Vagina (tissue), 2 donors: ENCODE results near the gene FNBP1L. TPM values are rescaled to one million over a fixed set of nuclear protein-coding genes. Genes with fewer than 3 reads are reported as not detected.
"Not testable (repeated sequence)": the region's sequence is repeated elsewhere in the genome, so short reads cannot be mapped to it uniquely, and the experiment has no call there.

ENCODE experiments used
- DNase-seq, 2 donors: peaks; one replicate each; pipeline ENCODE4 v3.0.0-alpha.2; 2017; ENCODE audit errors: extremely low spot score in 2 of 2
- H3K27ac ChIP-seq: fragments of 200-600 bp; sonication (generic); one replicate; pipeline ENCODE4 v1.5.1; 2019
- H3K27me3 ChIP-seq: fragments of 200-600 bp; sonication (generic); one replicate; pipeline ENCODE4 v1.5.1; 2019
- H3K36me3 ChIP-seq, 2 donors: fragments of 200-600 bp; sonication (generic); one replicate each; pipeline ENCODE4 v1.5.1; 2017 to 2019
- H3K4me1 ChIP-seq: fragments of 200-600 bp; sonication (generic); one replicate; pipeline ENCODE4 v1.5.1; 2019
- H3K4me3 ChIP-seq, 2 donors: fragments of 200-600 bp; sonication (generic); 1 replicate in 1 of 2; 2 replicates in 1 of 2; pipeline ENCODE4 v1.5.1; 2016 to 2019
- H3K9me3 ChIP-seq: fragments of 200-600 bp; sonication (generic); one replicate; pipeline ENCODE4 v1.5.1; 2019
- CTCF ChIP-seq, 3 experiments: fragments of 450-650 bp in 2 of 3; fragments of 200-600 bp in 1 of 3; sonication (generic) in 1 of 3; IDR thresholded peaks; one replicate each; pipeline ENCODE4 v1.5.1; 2017 to 2019; ENCODE audit warnings: antibody characterized with exemption in 3 of 3, mild to moderate bottlenecking in 2 of 3, moderate library complexity in 2 of 3
- POLR2A ChIP-seq, 2 donors: fragments of 450-650 bp; IDR thresholded peaks; one replicate each; pipeline ENCODE4 v1.6.1; 2017; ENCODE audit warnings: antibody characterized with exemption in 2 of 2, mild to moderate bottlenecking in 2 of 2, moderate library complexity in 2 of 2
- POLR2AphosphoS5 ChIP-seq, 2 donors: sonication (generic); formaldehyde crosslinking; IDR thresholded peaks; one replicate each; pipeline ENCODE4 v1.9.0; 2017; ENCODE audit warnings: antibody characterized with exemption in 2 of 2, mild to moderate bottlenecking in 2 of 2, low read depth in 1 of 2; ENCODE audit not compliant: insufficient read depth in 1 of 2
- intact Hi-C: fragments of 100-400 bp; cut with DNase I; formaldehyde crosslinking; loops from one replicate; pipeline ENCODE4 v1.15.1; 2023
- total RNA-seq: library from RNA; depleted of rRNA; stranded (reverse); fragments of >200 nt; gene quantifications from one replicate; pipeline ENCODE4 v1.2.3, GENCODE V29; 2016

The FNBP1L gene
- total RNA-seq, 1 donor from 2014 or later = 16.9 TPM

- H3K9me3 ChIP-seq = no peaks in the 10 kb centered on the region
- H3K36me3 ChIP-seq = no peaks in the 10 kb centered on the region
- H3K27ac ChIP-seq = no peak overlapping the region
- peaks cover 15% of the 10 kb centered on the region for H3K4me1 ChIP-seq
- no peak overlapping the region for H3K4me3 ChIP-seq
- no peak for TF ChIP-seq POLR2A (IDR thresholded peaks at IDR 0.05)
- no peaks in the 10 kb centered on the region for H3K27me3 ChIP-seq
- intact Hi-C loops = no loop called here
- no peak for DNase-seq
These were observed 20.7 kb downstream of the FNBP1L start for GRCh38 chr1:93468662-93469061.

- intact Hi-C loops, H3K36me3 ChIP-seq, H3K4me3 ChIP-seq, DNase-seq, H3K9me3 ChIP-seq, H3K27ac ChIP-seq, H3K27me3 ChIP-seq: not testable (repeated sequence)
- H3K4me1 ChIP-seq = peaks cover 15% of the 10 kb centered on the region
These were observed 21.3 kb downstream of the FNBP1L start for GRCh38 chr1:93469223-93469622.

- no peak overlapping the region for H3K27ac ChIP-seq
- intact Hi-C loops = no loop called here
- no peak for DNase-seq
- peaks cover 15% of the 10 kb centered on the region for H3K4me1 ChIP-seq
- H3K4me3 ChIP-seq = no peak overlapping the region
- H3K27me3 ChIP-seq = no peaks in the 10 kb centered on the region
- no peak for TF ChIP-seq CTCF (IDR thresholded peaks at IDR 0.05)
- TF ChIP-seq POLR2A (IDR thresholded peaks at IDR 0.05) = no peak
- H3K36me3 ChIP-seq = no peaks in the 10 kb centered on the region
- no peaks in the 10 kb centered on the region for H3K9me3 ChIP-seq
These were observed 23.4 kb downstream of the FNBP1L start for GRCh38 chr1:93471284-93471683.

DNA sequence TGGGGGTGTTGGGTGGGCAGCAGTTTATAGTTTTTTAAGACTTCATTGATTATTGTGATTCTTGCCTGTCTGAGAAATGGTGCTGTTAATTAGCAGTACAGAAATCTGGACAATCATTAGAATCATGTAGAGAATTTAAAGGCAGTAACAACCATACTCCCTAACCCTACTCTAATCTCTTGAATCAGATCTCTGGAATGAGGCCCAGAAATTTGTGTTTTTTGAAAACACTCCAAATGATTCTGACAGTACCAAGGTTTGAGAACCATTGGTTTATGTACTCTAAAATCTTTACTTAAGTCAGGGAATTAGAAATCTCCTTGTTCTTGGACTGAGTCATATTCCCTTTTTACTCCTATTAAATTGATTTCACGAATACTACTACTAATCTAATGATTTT lies 24.0 kb downstream of the FNBP1L start:
- peaks cover 15% of the 10 kb centered on the region for H3K4me1 ChIP-seq
- no peak for DNase-seq
- H3K9me3 ChIP-seq = no peaks in the 10 kb centered on the region

DNA sequence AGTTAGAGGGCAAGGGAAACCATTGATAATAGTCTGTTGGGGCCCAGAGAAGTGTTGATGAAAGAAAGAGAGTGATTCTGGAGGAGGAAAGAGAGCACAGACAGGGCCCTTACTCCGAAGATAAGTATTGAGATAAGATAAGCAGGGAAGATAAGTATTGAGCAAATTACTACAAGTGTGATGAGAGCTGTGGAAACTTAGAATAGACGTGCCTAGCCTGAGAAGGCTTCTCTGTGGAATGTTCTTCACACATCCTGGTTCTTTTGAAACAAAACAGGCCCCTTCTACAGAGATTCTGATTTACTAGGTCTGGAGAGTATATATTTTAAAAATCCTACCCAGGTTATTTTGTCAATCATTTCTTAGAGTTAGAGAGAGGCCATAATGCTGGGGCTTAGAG lies 26.4 kb downstream of the FNBP1L start:
- Histone ChIP-seq H3K27ac (no peak overlapping the region), H3K4me1 (peaks cover 15% of the 10 kb centered on the region), H3K36me3 (no peaks in the 10 kb centered on the region), H3K4me3 (no peak overlapping the region), H3K9me3 (no peaks in the 10 kb centered on the region), H3K27me3 (no peaks in the 10 kb centered on the region)
- no peak for TF ChIP-seq CTCF (IDR thresholded peaks at IDR 0.05)
- no peak for TF ChIP-seq POLR2A (IDR thresholded peaks at IDR 0.05)
- no peak for TF ChIP-seq POLR2AphosphoS5 (IDR thresholded peaks at IDR 0.05; ENCODE audit: insufficient read depth in 1 of 2, low read depth in 1 of 2)
- intact Hi-C loops = no loop called here
- DNase-seq = no peak

More for the DNA sequence above, 24.0 kb downstream of the FNBP1L start:
- Histone ChIP-seq H3K36me3 (no peaks in the 10 kb centered on the region), H3K4me3 (no peak overlapping the region), H3K27me3 (no peaks in the 10 kb centered on the region), H3K27ac (no peak overlapping the region)
- intact Hi-C loops = no loop called here
- no peak for TF ChIP-seq POLR2AphosphoS5 (IDR thresholded peaks at IDR 0.05; ENCODE audit: insufficient read depth in 1 of 2, low read depth in 1 of 2)
- TF ChIP-seq POLR2A (IDR thresholded peaks at IDR 0.05) = no peak
- no peak for TF ChIP-seq CTCF (IDR thresholded peaks at IDR 0.05)

GRCh38 chr1:93475681-93476080 lies 27.8 kb downstream of the FNBP1L start:
- DNase-seq = no peak
- Histone ChIP-seq H3K27ac (no peak overlapping the region), H3K27me3 (no peaks in the 10 kb centered on the region), H3K36me3 (no peaks in the 10 kb centered on the region), H3K4me3 (no peak overlapping the region), H3K9me3 (no peaks in the 10 kb centered on the region), H3K4me1 (peaks cover 15% of the 10 kb centered on the region)
- TF ChIP-seq POLR2AphosphoS5 (IDR thresholded peaks at IDR 0.05; ENCODE audit: insufficient read depth in 1 of 2, low read depth in 1 of 2) = no peak
- no peak for TF ChIP-seq POLR2A (IDR thresholded peaks at IDR 0.05)
- no peak for TF ChIP-seq CTCF (IDR thresholded peaks at IDR 0.05)
- intact Hi-C loops = no loop called here

- H3K4me1 ChIP-seq, H3K27me3 ChIP-seq, intact Hi-C loops, H3K4me3 ChIP-seq, H3K36me3 ChIP-seq, DNase-seq, H3K27ac ChIP-seq, H3K9me3 ChIP-seq: not testable (repeated sequence)
These were observed 31.3 kb downstream of the FNBP1L start for GRCh38 chr1:93479133-93479745.

GRCh38 chr1:93481899-93482298 lies 34.0 kb downstream of the FNBP1L start:
- H3K27ac ChIP-seq, intact Hi-C loops, H3K4me1 ChIP-seq, DNase-seq, H3K27me3 ChIP-seq, H3K9me3 ChIP-seq, H3K36me3 ChIP-seq, H3K4me3 ChIP-seq: not testable (repeated sequence)
